OCI-LY3 (cell line): ENCODE results near the gene LYRM9.

Source experiments
- EZH2phosphoT487 ChIP-seq: fragments of 200-600 bp; shearing (Covaris generic); IDR thresholded peaks from 2 replicates; pipeline ENCODE4 v1.6.1; 2018; ENCODE audit warnings: antibody characterized with exemption, mixed run types, low read depth
- TF ChIP-seq, protein P1 (sequence below): fragments of 200-600, 300-600 bp; sonication (generic); IDR thresholded peaks from 2 replicates; pipeline ENCODE4 v1.5.1; 2014; ENCODE audit warnings: antibody characterized with exemption, low read length, low read depth

DNA sequence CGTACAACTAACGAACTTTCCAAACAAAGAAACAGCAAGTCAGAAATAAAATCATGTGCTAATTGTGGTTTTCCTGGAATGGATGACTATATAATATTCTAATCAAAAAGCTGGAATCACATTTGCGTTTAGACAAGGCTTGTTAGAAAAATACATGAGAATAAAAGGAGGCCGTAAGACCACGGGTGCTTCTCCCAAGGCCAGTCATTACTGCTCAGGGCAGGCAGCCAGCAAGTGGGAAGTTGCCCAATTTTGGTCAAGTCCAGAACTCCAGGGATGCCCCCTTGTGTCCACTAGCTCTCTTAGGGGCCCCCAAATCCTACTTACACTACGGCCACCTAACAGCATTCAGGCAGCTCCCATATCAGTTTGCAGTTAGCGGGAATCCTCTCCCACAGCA is 25.9 kb upstream of the LYRM9 start:
- TF ChIP-seq, protein P1, sequence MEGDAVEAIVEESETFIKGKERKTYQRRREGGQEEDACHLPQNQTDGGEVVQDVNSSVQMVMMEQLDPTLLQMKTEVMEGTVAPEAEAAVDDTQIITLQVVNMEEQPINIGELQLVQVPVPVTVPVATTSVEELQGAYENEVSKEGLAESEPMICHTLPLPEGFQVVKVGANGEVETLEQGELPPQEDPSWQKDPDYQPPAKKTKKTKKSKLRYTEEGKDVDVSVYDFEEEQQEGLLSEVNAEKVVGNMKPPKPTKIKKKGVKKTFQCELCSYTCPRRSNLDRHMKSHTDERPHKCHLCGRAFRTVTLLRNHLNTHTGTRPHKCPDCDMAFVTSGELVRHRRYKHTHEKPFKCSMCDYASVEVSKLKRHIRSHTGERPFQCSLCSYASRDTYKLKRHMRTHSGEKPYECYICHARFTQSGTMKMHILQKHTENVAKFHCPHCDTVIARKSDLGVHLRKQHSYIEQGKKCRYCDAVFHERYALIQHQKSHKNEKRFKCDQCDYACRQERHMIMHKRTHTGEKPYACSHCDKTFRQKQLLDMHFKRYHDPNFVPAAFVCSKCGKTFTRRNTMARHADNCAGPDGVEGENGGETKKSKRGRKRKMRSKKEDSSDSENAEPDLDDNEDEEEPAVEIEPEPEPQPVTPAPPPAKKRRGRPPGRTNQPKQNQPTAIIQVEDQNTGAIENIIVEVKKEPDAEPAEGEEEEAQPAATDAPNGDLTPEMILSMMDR, result no peak
- no peak for TF ChIP-seq EZH2phosphoT487
